Measurements from ENCODE around the gene UBN2. TPM values are rescaled to one million over a fixed set of nuclear protein-coding genes. Genes with fewer than 3 reads are reported as not detected.
A peak's percentile ranks its signal among the peaks of the same experiment; 100 is the strongest.

UBN2 gene
- total RNA-seq, 1 donor = 9.8 TPM

GRCh38 chr7:139351027-139351426 is 120.0 kb downstream of the UBN2 start:
- Histone ChIP-seq H3K4me3 (ENCODE audit: insufficient read depth, low read length) (no peak overlapping the region), H3K4me1 (ENCODE audit: insufficient read depth, low read length) (no peaks in the 10 kb centered on the region), H2AFZ (ENCODE audit: low read length) (no peak overlapping the region), H3K27ac (ENCODE audit: low read depth, low read length) (no peak overlapping the region), H3K79me2 (ENCODE audit: insufficient read depth, low read length) (no peaks in the 10 kb centered on the region), H4K20me1 (ENCODE audit: insufficient read depth, low read length) (no peaks in the 10 kb centered on the region), H3K27me3 (ENCODE audit: insufficient read depth, low read length) (no peaks in the 10 kb centered on the region), H3K36me3 (ENCODE audit: insufficient read depth, low read length) (peaks cover 6% of the 10 kb centered on the region), H3K9me3 (ENCODE audit: low read depth, low read length) (no peaks in the 10 kb centered on the region), H3K4me2 (ENCODE audit: insufficient read depth, low read length) (no peak overlapping the region)
- DNase-seq (ENCODE audit: insufficient read length, low spot score, missing footprints) = peak; percentile 32
- TF ChIP-seq, protein P1, sequence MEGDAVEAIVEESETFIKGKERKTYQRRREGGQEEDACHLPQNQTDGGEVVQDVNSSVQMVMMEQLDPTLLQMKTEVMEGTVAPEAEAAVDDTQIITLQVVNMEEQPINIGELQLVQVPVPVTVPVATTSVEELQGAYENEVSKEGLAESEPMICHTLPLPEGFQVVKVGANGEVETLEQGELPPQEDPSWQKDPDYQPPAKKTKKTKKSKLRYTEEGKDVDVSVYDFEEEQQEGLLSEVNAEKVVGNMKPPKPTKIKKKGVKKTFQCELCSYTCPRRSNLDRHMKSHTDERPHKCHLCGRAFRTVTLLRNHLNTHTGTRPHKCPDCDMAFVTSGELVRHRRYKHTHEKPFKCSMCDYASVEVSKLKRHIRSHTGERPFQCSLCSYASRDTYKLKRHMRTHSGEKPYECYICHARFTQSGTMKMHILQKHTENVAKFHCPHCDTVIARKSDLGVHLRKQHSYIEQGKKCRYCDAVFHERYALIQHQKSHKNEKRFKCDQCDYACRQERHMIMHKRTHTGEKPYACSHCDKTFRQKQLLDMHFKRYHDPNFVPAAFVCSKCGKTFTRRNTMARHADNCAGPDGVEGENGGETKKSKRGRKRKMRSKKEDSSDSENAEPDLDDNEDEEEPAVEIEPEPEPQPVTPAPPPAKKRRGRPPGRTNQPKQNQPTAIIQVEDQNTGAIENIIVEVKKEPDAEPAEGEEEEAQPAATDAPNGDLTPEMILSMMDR (IDR thresholded peaks at IDR 0.05; ENCODE audit: extremely low read depth, low read depth, low read length) = no peak

GRCh38 chr7:139354729-139355128 is 123.7 kb downstream of the UBN2 start:
- H3K27ac ChIP-seq (ENCODE audit: low read depth, low read length) = no peak overlapping the region
- no peak overlapping the region for H3K4me2 ChIP-seq (ENCODE audit: insufficient read depth, low read length)
- no peaks in the 10 kb centered on the region for H3K27me3 ChIP-seq (ENCODE audit: insufficient read depth, low read length)
- H4K20me1 ChIP-seq (ENCODE audit: insufficient read depth, low read length) = no peaks in the 10 kb centered on the region
- no peak overlapping the region for H3K4me3 ChIP-seq (ENCODE audit: insufficient read depth, low read length)
- DNase-seq (ENCODE audit: insufficient read length, low spot score, missing footprints) = no peak
- H3K9me3 ChIP-seq (ENCODE audit: low read depth, low read length) = no peaks in the 10 kb centered on the region
- H2AFZ ChIP-seq (ENCODE audit: low read length) = no peak overlapping the region
- TF ChIP-seq, protein P1 (IDR thresholded peaks at IDR 0.05; ENCODE audit: extremely low read depth, low read depth, low read length) = no peak
- no peaks in the 10 kb centered on the region for H3K79me2 ChIP-seq (ENCODE audit: insufficient read depth, low read length)
- no peaks in the 10 kb centered on the region for H3K36me3 ChIP-seq (ENCODE audit: insufficient read depth, low read length)
- peaks cover 3% of the 10 kb centered on the region for H3K4me1 ChIP-seq (ENCODE audit: insufficient read depth, low read length)

- no peak overlapping the region for H3K27ac ChIP-seq (ENCODE audit: low read depth, low read length)
- no peaks in the 10 kb centered on the region for H3K27me3 ChIP-seq (ENCODE audit: insufficient read depth, low read length)
- no peaks in the 10 kb centered on the region for H3K36me3 ChIP-seq (ENCODE audit: insufficient read depth, low read length)
- H4K20me1 ChIP-seq (ENCODE audit: insufficient read depth, low read length) = no peaks in the 10 kb centered on the region
- no peak overlapping the region for H3K4me3 ChIP-seq (ENCODE audit: insufficient read depth, low read length)
- H3K4me1 ChIP-seq (ENCODE audit: insufficient read depth, low read length) = peaks cover 3% of the 10 kb centered on the region
- H3K9me3 ChIP-seq (ENCODE audit: low read depth, low read length) = no peaks in the 10 kb centered on the region
- H2AFZ ChIP-seq (ENCODE audit: low read length) = no peak overlapping the region
- TF ChIP-seq, protein P1 (IDR thresholded peaks at IDR 0.05; ENCODE audit: extremely low read depth, low read depth, low read length) = no peak
- H3K79me2 ChIP-seq (ENCODE audit: insufficient read depth, low read length) = peaks cover 5% of the 10 kb centered on the region
- no peak overlapping the region for H3K4me2 ChIP-seq (ENCODE audit: insufficient read depth, low read length)
- peak; percentile 72 for DNase-seq (ENCODE audit: insufficient read length, low spot score, missing footprints)
Observed at GRCh38 chr7:139355320-139355719, 124.3 kb downstream of the UBN2 start.

Small RNA genes within 50 kb of the gene (small RNA-seq; reads per million reads assigned to genes)
- gene AC009220.1 (not detected), gene RNU6-206P (not detected)

Other genes starting within 250 kb of the UBN2 start
- 2.9 and 3.3 TPM in 2 replicates for gene KIAA1549, start 249.8 kb upstream of the UBN2 start, total RNA-seq
- 17.1 and 17.4 TPM in 2 replicates for gene ZC3HAV1L, start 195.2 kb upstream of the UBN2 start, total RNA-seq
- gene ZC3HAV1, start 121.5 kb upstream of the UBN2 start, total RNA-seq = 42.4 and 44.5 TPM in 2 replicates
- 9.0 and 15.3 TPM in 2 replicates for gene FMC1, start 110.1 kb downstream of the UBN2 start, total RNA-seq
- 44.2 and 48.9 TPM in 2 replicates for gene LUC7L2, start 128.7 kb downstream of the UBN2 start, total RNA-seq

Data from osteoblast (primary cell).